Neural progenitor cell (in vitro differentiated cells): ENCODE measurements around the gene FER1L5.

Experiments
- EZH2 ChIP-seq: fragments of 200-600 bp; sonication (generic); IDR thresholded peaks from 2 replicates; pipeline ENCODE4 v1.6.1; 2017; ENCODE audit warnings: antibody characterized with exemption, mild to moderate bottlenecking, moderate library complexity
- TF ChIP-seq, protein P1 (sequence below): fragments of 200-600 bp; sonication (generic); IDR thresholded peaks from 2 replicates; pipeline ENCODE4 v1.5.1; 2017; ENCODE audit warnings: antibody characterized with exemption, mild to moderate bottlenecking

DNA sequence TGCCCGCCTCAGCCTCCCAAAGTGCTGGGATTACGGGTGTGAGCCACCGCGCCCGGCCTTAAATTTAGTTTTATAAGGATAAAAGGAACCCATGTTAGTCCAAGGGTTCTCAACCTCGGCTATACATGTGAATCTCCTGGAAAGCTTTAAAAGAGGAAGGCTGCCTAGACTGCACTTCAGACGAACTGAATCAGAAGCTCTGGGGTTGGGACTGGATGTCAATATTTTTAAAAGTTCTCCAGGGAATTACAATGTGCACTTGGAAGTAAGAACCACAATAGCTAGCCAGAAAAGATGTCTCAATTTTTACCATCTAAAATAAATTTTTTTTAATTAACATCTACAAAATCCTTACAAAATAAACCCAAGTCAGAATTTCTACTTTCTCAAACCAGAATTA lies 87.2 kb downstream of the FER1L5 start:
- TF ChIP-seq EZH2, result no peak
- TF ChIP-seq, protein P1, sequence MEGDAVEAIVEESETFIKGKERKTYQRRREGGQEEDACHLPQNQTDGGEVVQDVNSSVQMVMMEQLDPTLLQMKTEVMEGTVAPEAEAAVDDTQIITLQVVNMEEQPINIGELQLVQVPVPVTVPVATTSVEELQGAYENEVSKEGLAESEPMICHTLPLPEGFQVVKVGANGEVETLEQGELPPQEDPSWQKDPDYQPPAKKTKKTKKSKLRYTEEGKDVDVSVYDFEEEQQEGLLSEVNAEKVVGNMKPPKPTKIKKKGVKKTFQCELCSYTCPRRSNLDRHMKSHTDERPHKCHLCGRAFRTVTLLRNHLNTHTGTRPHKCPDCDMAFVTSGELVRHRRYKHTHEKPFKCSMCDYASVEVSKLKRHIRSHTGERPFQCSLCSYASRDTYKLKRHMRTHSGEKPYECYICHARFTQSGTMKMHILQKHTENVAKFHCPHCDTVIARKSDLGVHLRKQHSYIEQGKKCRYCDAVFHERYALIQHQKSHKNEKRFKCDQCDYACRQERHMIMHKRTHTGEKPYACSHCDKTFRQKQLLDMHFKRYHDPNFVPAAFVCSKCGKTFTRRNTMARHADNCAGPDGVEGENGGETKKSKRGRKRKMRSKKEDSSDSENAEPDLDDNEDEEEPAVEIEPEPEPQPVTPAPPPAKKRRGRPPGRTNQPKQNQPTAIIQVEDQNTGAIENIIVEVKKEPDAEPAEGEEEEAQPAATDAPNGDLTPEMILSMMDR, result no peak
